ENCODE results near the gene FAM200C.

Gene FAM200C

GRCh38 chr5:160398806-160399205 is 1.0 kb downstream of the FAM200C start:
- TF ChIP-seq CTCF (IDR thresholded peaks at IDR 0.05; ENCODE audit: poor library complexity, severe bottlenecking): no peak
- ATAC-seq (ENCODE audit: low read depth) (no peak), DNase-seq (ENCODE audit: low spot score) (no peak)
- H3K27ac ChIP-seq (ENCODE audit: poor library complexity, severe bottlenecking): peak overlapping the region; percentile 52
- peak overlapping the region; percentile 65 for H3K4me3 ChIP-seq (ENCODE audit: severe bottlenecking)
- peaks cover 16% of the 10 kb centered on the region for H3K4me1 ChIP-seq (ENCODE audit: insufficient read depth, poor library complexity, severe bottlenecking)
- H3K27me3 ChIP-seq (ENCODE audit: insufficient read depth, poor library complexity, severe bottlenecking): peaks cover 4% of the 10 kb centered on the region
- peaks cover 52% of the 10 kb centered on the region for H3K36me3 ChIP-seq (ENCODE audit: low read depth)
- no peaks in the 10 kb centered on the region for H3K9me3 ChIP-seq (ENCODE audit: severe bottlenecking)

- H3K4me3 ChIP-seq (ENCODE audit: severe bottlenecking): no peak overlapping the region
- no peak for TF ChIP-seq CTCF (IDR thresholded peaks at IDR 0.05; ENCODE audit: poor library complexity, severe bottlenecking)
- no peak overlapping the region for H3K27ac ChIP-seq (ENCODE audit: poor library complexity, severe bottlenecking)
- H3K4me1 ChIP-seq (ENCODE audit: insufficient read depth, poor library complexity, severe bottlenecking): peaks cover 16% of the 10 kb centered on the region
- H3K27me3 ChIP-seq (ENCODE audit: insufficient read depth, poor library complexity, severe bottlenecking): peaks cover 4% of the 10 kb centered on the region
- no peaks in the 10 kb centered on the region for H3K9me3 ChIP-seq (ENCODE audit: severe bottlenecking)
- DNase-seq (ENCODE audit: low spot score) (no peak), ATAC-seq (ENCODE audit: low read depth) (no peak)
- H3K36me3 ChIP-seq (ENCODE audit: low read depth): peaks cover 46% of the 10 kb centered on the region
Observed at GRCh38 chr5:160397492-160397891, 2.4 kb downstream of the FAM200C start.

- H3K4me3 ChIP-seq (ENCODE audit: severe bottlenecking): no peak overlapping the region
- H3K27ac ChIP-seq (ENCODE audit: poor library complexity, severe bottlenecking): no peak overlapping the region
- H3K27me3 ChIP-seq (ENCODE audit: insufficient read depth, poor library complexity, severe bottlenecking): peaks cover 4% of the 10 kb centered on the region
- H3K9me3 ChIP-seq (ENCODE audit: severe bottlenecking): no peaks in the 10 kb centered on the region
- DNase-seq (ENCODE audit: low spot score) (no peak), ATAC-seq (ENCODE audit: low read depth) (no peak)
- TF ChIP-seq CTCF (IDR thresholded peaks at IDR 0.05; ENCODE audit: poor library complexity, severe bottlenecking): no peak
- H3K4me1 ChIP-seq (ENCODE audit: insufficient read depth, poor library complexity, severe bottlenecking): peaks cover 16% of the 10 kb centered on the region
- peaks cover 40% of the 10 kb centered on the region for H3K36me3 ChIP-seq (ENCODE audit: low read depth)
Observed at GRCh38 chr5:160395111-160395510, 4.7 kb downstream of the FAM200C start.

- TF ChIP-seq CTCF (IDR thresholded peaks at IDR 0.05; ENCODE audit: poor library complexity, severe bottlenecking): peak; percentile 94
- ATAC-seq (ENCODE audit: low read depth) (peak; percentile 54; the same call in 2 of the 3 replicates), DNase-seq (ENCODE audit: low spot score) (no peak)
- no peaks in the 10 kb centered on the region for H3K4me1 ChIP-seq (ENCODE audit: insufficient read depth, poor library complexity, severe bottlenecking)
- H3K9me3 ChIP-seq (ENCODE audit: severe bottlenecking): peaks cover 10% of the 10 kb centered on the region
- H3K36me3 ChIP-seq (ENCODE audit: low read depth): peaks cover 22% of the 10 kb centered on the region
- no peak overlapping the region for H3K4me3 ChIP-seq (ENCODE audit: severe bottlenecking)
- no peaks in the 10 kb centered on the region for H3K27me3 ChIP-seq (ENCODE audit: insufficient read depth, poor library complexity, severe bottlenecking)
- no peak overlapping the region for H3K27ac ChIP-seq (ENCODE audit: poor library complexity, severe bottlenecking)
Observed at GRCh38 chr5:160390787-160391696, 8.8 kb downstream of the FAM200C start.

- Histone ChIP-seq H3K27me3 (ENCODE audit: insufficient read depth, poor library complexity, severe bottlenecking) (no peaks in the 10 kb centered on the region), H3K27ac (ENCODE audit: poor library complexity, severe bottlenecking) (no peak overlapping the region), H3K36me3 (ENCODE audit: low read depth) (no peaks in the 10 kb centered on the region), H3K4me3 (ENCODE audit: severe bottlenecking) (no peak overlapping the region), H3K4me1 (ENCODE audit: insufficient read depth, poor library complexity, severe bottlenecking) (no peaks in the 10 kb centered on the region), H3K9me3 (ENCODE audit: severe bottlenecking) (peaks cover 10% of the 10 kb centered on the region)
- ATAC-seq (ENCODE audit: low read depth) (no peak), DNase-seq (ENCODE audit: low spot score) (no peak)
- TF ChIP-seq CTCF (IDR thresholded peaks at IDR 0.05; ENCODE audit: poor library complexity, severe bottlenecking): no peak
Observed at GRCh38 chr5:160387445-160387844, 12.4 kb downstream of the FAM200C start.

Measured in RWPE2 (cell line).